PC-9 (cell line): Measurements from ENCODE around the gene GIT1.

ENCODE experiments used
- CTCF ChIP-seq: fragments of 200-600 bp; sonication (generic); conservative IDR thresholded peaks from 2 replicates; pipeline ENCODE4 v1.6.1; 2017; ENCODE audit warnings: mixed run types, antibody characterized with exemption, mild to moderate bottlenecking, moderate library complexity
- EZH2 ChIP-seq: fragments of 200-600 bp; sonication (generic); IDR thresholded peaks from 2 replicates; pipeline ENCODE4 v1.8.0; 2017; ENCODE audit warnings: antibody characterized with exemption, low read depth

- TF ChIP-seq EZH2, result no peak
- TF ChIP-seq CTCF, result no peak
Observed at GRCh38 chr17:29596811-29597210, 7.4 kb upstream of the GIT1 start.
